Measurements from ENCODE around the gene TMC1. TPM values are rescaled to one million over a fixed set of nuclear protein-coding genes. Genes with fewer than 3 reads are reported as not detected.
A peak's percentile ranks its signal among the peaks of the same experiment; 100 is the strongest.
"Not testable (repeated sequence)": the region's sequence is repeated elsewhere in the genome, so short reads cannot be mapped to it uniquely, and the experiment has no call there.

TMC1 gene
- total RNA-seq, 1 experiment from 2014 or later = not detected

DNA sequence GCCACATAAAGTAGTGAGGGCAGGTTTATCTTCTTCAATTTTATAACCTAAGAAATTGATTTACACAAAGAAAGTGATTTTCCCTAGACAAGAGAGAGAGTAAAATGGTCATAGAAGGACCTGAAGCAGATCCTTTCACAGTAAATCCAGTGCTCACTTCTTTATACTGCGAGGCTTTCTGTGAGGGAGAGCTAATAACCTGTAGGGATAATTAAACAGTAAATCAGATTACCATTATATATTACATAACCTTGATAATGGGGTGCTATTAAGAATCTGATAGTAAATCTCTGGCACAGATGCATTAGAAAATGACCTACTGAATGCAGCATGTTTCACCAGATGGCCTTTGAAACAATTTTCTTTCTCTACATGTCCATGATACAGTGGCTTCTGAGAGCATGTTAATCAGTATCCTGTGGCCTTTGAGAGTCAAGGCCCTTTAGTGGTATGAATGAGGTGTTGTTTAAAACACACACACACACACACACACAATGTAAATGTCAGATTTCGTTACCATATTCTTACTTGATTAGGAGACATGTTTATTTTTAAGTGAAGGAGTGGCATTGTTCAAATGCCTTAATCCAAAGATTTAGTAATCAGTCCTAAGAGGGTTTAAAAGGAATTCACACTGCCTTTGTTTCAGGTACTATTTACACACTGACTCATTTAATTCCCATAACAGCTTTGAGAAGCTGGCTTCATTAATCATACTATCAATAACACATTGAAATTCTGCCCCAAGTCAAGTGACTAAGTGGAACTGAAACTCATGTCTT, 306.7 kb downstream of the TMC1 start:
- in situ Hi-C loops (cut with HindIII; ENCODE audit: low sequenced_read_pairs) = no loop called here
- DNase-seq (ENCODE audit: low spot score) = no peak

DNA sequence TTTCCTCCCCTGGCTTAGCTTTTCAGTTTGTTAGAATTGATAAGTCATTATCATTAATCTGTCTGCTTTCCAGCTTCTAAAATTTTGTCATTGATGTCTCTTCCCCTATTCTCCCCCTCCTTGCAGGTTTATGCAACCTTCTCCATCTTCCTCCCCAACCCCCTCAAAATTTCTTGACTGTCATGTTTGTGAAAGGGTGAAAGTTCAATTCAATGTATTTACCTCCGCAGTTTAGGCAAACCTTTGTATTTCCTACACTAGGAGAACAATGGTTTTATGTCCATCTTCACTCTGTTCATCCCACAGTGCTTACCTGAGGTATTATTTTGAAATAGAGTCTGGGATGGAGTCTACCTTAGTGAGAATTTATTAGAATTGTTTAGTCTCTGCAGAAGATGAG, 313.6 kb downstream of the TMC1 start:
- no peak for DNase-seq (ENCODE audit: low spot score)
- in situ Hi-C loops (cut with HindIII; ENCODE audit: low sequenced_read_pairs) = no loop called here

DNA sequence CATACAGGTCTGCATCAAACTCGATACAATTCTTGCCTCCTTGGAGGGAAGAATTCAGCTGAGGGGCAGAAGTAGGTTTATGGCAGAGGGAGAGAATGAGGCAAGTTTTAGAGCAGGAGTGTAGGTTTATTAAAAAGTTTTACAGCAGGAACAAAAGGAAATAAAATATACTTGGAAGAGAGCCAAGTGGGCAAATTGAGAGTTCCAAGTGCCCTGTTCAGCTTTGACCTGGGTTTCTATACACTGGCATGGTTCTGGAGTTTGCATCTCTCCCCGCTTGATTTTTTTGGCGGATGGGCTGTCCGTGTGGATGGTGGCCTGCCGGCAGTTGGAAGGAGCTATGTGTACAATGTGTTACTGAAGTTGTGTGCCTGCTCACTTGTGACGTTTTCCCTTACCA, 315.4 kb downstream of the TMC1 start:
- DNase-seq (ENCODE audit: low spot score) = no peak
- in situ Hi-C loops (cut with HindIII; ENCODE audit: low sequenced_read_pairs) = no loop called here

DNA sequence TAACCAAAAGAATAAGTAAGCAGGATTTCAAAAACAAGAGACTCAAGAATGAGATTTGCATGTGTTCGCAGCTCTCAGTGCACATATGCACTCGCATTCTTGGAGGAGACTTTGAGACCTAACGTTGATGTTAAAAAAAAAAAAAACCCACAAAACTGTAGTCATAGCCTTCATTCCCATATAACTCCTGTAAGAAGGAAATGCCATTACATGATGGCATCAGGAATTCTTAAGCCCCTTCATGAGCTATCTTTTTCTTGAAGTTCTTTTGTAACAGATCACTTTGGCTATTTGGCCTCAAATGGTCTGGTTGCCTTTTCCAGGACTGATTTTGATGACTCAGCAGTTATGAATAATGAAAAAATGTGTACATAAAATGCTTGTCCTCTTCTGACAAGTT, 317.7 kb downstream of the TMC1 start:
- no peak for DNase-seq (ENCODE audit: low spot score)
- in situ Hi-C loops (cut with HindIII; ENCODE audit: low sequenced_read_pairs) = no loop called here

DNA sequence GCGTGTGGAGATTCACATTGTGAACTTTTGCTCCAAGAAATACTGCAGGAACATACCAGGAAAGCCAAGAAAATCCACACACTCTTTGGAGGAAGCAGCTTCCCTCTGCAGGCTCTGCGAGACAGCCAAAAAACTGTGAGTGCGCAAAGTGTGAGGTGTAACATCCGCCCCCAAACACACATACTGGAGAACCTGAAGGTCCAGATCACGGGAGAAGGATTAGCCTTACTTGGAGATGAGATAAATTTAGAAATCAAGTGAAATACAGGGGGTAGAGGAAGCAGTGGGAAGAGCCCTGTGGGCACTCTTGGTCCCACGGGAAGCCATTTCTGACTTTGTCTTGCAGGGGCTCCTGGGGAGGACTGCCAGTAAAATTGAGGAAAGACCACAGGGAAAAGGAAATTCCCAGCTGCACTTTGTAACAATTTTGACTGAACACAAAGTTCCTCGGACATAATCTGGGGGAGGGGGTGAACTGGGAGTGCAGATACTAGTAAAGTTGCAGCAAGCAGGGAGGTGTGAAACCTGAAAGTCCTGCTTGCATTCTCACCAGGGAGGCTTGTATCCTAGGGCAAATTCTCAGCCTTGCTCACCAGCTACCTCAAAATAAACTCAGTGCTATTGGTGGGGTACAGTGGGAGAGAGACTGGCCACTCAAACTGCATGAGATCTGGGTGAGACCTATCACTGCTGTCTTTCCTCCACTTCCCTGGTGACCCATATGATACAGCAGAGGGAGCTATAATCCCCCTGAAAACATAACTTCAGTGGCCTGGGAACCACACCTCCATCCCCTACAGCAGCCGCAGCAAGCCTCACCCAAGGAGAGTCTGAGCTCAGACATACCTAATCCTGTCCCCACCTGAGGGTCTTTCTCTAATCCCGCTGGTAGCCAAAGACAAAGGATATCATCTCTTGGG, 322.4 kb downstream of the TMC1 start:
- no peak for DNase-seq (ENCODE audit: low spot score)

DNA sequence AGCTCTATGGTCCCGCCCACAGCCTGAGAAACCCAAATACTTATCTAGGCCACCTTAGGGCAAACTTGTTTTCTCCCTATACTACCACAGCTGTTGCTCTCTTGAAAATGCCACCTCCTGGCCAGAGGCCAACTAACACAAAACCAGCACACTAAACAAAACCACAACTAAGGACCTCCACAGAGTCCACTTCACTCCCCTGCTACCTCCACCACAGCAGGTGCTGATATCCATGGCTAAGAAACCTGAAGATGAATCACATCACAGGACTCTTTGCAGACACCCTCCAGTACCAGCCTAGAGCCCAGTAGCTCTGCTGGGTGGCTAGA, 323.0 kb downstream of the TMC1 start:
- in situ Hi-C loops (cut with HindIII; ENCODE audit: low sequenced_read_pairs) = no loop called here

More for the DNA sequence above, 322.4 kb downstream of the TMC1 start:
- in situ Hi-C loops (cut with HindIII; ENCODE audit: low sequenced_read_pairs) = no loop called here

DNA sequence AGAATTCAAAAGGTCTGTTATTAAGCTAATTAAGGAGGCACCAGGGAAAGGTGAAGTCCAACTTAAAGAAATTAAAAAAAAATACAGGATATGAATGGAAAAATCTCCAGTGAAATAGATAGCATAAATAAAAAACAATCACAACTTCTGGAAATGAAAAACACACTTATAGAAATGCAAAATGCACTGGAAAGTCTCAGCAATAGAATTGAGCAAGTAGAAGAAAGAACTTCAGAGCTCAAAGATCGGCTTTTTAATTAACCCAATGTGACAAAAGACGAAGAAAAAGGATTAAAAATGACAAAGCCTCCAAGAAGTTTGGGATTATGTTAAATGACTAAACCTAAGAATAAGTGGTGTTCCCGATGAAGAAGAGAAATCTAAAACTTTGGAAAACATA, 323.6 kb downstream of the TMC1 start:
- in situ Hi-C loops (cut with HindIII; ENCODE audit: low sequenced_read_pairs) = not testable (repeated sequence)

More for the DNA sequence above, 323.0 kb downstream of the TMC1 start:
- no peak for DNase-seq (ENCODE audit: low spot score)

DNA sequence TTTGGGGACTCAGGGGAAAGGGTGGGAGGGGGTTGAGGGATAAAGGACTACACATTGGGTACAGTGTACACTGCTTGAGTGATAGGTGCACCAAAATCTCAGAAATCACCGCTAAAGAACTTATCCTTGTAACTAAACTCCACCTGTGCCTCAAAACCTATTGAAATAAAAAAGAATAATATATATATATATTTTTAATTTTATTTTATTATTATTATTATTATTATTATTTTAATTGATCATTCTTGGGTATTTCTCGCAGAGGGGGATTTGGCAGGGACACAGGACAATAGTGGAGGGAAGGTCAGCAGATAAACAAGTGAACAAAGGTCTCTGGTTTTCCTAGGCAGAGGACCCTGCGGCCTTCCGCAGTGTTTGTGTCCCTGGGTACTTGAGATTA, 328.8 kb downstream of the TMC1 start:
- DNase-seq (ENCODE audit: low spot score); in situ Hi-C loops (cut with HindIII; ENCODE audit: low sequenced_read_pairs): not testable (repeated sequence)

More for the DNA sequence above, 323.6 kb downstream of the TMC1 start:
- not testable (repeated sequence) for DNase-seq (ENCODE audit: low spot score)

DNA sequence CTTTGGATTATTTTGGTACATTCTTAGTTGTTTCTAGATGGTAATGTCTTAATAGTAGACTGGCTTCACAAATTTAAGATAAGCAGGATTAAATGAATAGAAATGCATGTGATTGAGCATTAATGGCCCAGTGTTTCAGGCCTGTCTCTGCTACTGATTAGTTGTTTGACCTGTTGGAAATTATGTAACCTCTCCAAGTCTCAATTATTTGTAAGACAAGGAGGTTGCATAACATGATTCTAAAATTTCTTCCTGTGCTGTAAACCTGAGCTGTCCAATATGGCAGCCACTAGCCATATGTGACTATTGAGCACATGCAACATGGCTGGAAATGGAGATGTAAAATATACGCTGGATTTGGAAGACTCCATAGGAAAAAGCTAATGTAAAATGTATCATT, 333.9 kb downstream of the TMC1 start:
- in situ Hi-C loops (cut with HindIII; ENCODE audit: low sequenced_read_pairs) = no loop called here
- DNase-seq (ENCODE audit: low spot score) = no peak

DNA sequence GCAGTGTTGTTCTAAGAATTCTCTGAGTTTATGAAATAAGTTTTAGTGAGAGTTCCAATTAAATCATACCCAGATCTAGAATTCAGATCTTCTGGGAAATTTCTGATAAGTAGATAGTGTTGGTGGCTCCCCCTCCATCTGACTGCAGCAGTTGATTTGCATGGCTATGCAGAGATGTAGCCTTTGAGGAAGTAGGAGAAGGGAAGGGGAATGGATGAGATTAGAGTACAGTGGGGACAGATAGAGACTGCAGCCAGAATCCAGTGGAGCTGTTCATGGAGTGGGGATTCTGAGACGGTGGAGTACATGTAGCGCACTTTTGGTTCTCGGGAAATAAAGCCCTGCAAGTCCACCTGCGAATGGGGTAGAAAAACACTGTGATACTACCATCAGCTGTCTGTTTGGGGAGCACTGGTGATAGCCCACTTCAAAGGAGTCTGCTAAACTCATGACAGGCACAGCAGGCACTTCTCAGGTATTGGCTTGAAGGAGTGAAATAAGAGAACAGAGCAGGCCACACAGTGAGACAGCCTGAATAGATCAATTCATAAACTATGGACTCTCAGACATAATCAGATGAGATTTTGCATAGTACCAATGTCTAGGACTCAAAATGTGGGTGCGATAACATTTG, 334.6 kb downstream of the TMC1 start:
- in situ Hi-C loops (cut with HindIII; ENCODE audit: low sequenced_read_pairs) = no loop called here
- DNase-seq (ENCODE audit: low spot score) = peak; percentile 55

DNA sequence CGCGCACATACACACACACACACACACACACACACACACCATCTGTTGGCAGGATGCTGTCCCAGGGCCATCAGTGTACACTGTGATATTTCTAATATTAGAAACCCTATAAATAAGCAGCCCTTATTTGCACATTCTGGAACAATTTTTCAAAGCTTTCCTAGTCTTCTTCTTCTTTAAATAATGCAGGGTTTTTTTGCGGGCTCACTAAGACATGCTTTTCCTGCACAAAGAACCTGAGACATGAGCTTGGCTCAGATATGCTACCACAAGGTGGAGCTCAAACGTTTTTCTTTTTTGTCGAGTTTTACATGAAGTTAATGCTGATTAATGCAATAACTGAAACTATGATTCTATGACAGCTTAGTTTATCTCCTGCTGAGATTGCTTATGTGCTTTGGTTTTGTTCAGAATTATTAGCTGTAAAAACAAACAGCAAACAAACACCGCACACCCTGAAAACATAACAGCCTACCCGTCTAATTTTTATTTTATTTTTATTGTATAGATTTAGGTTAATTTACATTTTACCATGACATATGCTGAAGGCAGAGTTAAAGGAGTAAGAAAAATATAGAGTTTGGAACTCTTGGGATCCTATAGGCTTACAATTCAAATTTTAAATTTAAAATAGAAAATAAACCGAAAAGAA, 335.7 kb downstream of the TMC1 start:
- peak; percentile 82 for DNase-seq (ENCODE audit: low spot score)
- in situ Hi-C loops (cut with HindIII; ENCODE audit: low sequenced_read_pairs) = no loop called here

DNA sequence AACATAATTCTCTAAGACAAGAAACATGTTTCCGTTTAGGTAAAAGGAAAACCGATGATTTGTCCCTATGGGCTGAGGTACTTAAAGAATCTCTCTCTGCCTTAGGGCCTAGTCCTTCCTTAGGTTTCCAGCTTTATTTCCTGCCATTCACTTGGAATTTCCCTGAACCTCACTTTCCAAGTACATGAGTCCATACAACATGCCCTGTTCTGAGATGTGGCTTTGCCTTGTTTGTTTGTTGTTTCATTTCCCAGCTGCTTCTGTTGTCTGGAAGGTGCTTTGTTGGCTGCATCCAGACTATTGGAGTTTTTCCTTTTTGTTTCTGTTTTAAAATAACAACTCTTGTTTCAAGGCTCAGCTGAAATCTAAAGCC, 336.2 kb downstream of the TMC1 start:
- in situ Hi-C loops (cut with HindIII; ENCODE audit: low sequenced_read_pairs) = no loop called here
- no peak for DNase-seq (ENCODE audit: low spot score)

DNA sequence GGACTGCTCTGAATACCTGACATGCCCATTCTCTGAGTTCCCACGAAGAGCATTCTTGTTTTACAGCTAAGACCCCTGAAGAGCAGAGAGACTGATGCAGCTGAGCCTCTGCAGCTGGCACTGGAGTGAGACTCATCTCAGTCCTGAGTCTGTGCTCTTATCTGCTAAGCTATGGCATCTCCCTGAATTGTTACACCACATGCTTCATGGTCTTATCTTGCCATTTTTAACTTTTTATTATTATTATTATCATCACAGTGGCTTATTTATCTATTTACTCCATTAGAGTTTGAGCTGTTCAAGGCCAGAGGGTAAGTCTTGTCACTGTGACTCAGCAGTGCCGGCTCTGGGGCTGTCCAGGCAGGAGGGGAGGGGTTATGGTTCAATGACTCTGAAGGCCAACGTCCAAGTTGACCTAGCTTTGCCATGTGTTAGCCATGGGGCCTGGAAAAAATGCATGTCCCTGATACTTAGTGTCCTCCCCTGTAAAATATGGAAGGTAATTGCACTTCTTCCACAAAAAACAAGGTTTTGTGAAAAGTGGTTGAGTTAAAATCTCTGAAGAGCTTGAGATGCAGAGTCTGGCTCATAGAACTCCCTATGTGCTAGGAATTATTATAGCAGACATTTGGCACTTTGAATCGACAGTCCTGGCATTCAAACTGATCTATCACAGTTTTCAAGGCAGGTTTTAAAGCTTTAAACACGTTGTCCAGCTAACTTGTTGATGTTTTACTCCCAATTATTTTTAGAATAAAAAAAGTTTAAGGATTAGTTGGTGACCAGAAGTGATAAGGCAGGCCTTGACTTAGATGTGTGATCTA, 336.9 kb downstream of the TMC1 start:
- DNase-seq (ENCODE audit: low spot score) = no peak

DNA sequence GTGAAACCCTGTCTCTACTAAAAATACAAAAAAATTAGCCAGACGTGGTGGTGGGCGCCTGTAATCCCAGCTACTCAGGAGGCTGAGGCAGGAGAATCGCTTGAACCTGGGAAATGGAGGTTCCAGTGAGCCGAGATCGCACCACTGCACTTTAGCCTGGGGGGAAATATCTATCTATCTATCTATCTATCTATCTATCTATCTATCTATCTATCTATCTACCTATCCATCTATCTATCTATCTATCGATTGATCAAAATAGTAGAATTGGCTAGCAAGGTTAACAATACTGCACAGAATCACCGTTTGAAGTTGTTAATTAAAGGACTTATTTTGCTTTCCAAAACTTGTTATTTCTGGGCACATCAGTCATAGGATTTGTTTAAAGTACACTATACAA, 341.4 kb downstream of the TMC1 start:
- in situ Hi-C loops (cut with HindIII; ENCODE audit: low sequenced_read_pairs); DNase-seq (ENCODE audit: low spot score): not testable (repeated sequence)

More for the DNA sequence above, 336.9 kb downstream of the TMC1 start:
- in situ Hi-C loops (cut with HindIII; ENCODE audit: low sequenced_read_pairs) = no loop called here

DNA sequence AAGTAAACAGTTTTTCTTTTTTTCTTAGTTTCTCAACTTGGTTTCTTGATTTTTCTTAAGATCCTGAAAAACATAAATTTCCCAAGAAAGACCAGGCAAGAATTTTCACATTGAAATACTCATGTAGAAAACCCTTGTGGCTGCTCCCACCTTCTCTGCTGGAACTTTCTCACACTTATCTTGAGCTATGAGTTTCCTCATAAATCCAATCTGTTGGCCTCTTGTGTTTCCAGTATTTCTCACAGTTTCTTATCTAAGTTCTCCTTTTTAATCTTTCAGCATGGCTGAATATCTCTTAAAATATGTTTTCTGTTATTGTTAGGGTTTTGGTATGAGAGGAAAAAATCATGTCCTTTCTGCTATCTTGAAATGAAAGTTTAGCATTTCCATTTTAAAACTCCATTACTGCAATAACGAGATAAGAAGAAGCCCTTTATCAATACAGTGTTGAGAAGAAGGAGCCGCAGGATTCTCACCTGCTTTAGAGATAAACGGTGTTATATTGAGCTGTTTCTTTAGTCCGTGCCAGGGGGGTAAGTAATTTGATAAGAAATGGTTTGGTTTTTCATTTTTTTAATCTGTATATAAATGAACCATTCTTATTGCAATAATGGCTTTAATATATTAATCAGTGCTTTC, 342.2 kb downstream of the TMC1 start:
- in situ Hi-C loops (cut with HindIII; ENCODE audit: low sequenced_read_pairs) = no loop called here
- no peak for DNase-seq (ENCODE audit: low spot score)

DNA sequence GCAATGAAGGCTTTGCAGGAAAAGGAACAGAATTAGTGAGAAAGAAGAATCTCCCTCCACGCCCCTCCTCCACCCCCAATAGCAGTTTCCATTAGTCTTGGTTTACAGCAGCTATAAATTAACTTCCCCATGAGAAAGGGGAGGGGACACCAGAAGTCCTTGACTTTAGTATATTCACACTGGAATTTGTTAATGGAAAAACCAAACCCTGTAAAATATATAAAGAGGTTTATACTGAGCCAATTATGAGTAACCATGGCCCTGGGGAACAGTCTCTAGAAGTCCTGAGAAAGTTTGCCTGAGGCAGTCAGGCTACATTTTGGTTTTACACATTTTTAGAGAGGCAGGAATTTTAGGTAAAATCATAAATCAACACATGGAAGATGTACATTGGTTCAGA, 342.9 kb downstream of the TMC1 start:
- in situ Hi-C loops (cut with HindIII; ENCODE audit: low sequenced_read_pairs) = no loop called here
- DNase-seq (ENCODE audit: low spot score) = no peak

DNA sequence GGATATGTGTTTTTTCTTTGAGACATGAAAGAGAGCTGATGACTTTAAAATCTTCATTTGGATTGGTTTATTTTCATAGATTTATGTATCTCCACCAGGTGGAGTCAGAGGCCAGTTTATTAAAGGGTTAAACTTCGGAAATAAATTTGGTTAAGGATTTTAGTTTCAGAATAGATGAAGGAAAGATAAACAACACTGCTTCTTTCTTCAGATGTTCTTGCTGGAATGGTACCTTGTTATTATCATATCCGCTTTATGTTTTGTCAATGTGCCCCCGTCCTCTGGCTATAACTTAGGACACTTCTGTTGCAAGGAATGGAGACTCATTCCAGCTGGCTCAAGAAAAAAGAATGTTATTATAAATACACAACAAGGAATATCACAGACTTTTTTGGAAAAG, 350.3 kb downstream of the TMC1 start:
- in situ Hi-C loops (cut with HindIII; ENCODE audit: low sequenced_read_pairs) = no loop called here
- DNase-seq (ENCODE audit: low spot score) = no peak

DNA sequence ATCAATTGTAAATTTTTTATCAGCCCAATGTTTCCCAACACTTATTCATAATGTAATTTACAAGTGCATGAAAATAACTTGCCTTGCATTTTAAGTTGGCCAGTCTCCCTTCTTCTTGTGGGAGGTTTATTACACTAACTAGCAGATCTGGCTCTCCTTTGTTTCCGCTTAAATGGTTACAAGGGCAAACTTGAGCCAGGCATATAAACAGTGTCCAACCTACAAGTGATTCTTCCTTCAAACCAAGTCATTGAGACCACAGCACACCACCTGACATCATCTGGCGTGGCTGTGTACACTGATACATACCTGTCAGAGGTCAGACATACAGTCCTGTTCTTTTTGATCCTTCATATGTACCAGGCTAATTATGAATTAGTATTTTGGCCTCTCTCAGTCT, 351.3 kb downstream of the TMC1 start:
- in situ Hi-C loops (cut with HindIII; ENCODE audit: low sequenced_read_pairs) = no loop called here
- no peak for DNase-seq (ENCODE audit: low spot score)

Data from G401 (cell line).